NCI-H69 (cell line): ENCODE measurements around the gene CD163.
"Not testable (repeated sequence)": the region's sequence is repeated elsewhere in the genome, so short reads cannot be mapped to it uniquely, and the experiment has no call there.

Experiments
- DNase-seq: peaks from one replicate; lab custom pipeline; 2025; lab: John Stamatoyannopoulos, UW

Gene CD163

DNA sequence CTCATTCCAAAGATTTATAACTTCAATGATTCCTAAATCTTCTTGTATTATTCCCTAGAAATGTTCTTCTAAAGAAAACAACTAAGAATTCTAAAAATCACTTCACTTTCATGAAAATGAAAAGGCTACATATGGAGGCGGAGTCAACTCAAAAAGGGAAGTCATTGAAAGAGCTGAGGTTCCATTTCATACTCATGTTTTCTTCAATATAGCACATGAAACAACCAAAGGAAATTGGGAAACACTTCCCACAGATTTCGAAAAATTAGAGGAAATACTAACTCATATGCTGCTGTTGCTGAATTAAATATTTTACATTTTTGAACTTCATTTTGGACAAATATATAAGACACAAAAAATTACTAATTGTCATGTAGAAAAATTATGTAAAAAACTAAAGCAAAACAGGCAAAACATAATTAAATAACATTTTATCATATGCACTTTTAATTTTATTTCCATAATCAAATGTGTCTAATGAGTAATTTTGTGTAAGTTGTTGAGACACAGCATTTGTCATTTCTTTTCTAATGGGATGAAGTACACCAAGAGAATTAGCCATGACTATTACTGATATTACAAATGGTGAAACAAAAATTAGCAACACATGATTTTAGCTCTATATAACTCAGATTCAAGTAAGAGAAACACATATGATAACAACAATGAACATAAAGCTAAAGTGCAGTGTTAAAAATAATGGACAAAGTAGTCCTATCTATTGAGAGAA is at the start of gene CD163:
TSS of gene CD163 (minus strand) at position 92 of the 730 bp plus-strand sequence. CDS start at position 5, 87 bp downstream.
- DNase-seq: no peak

GRCh38 chr12:7542813-7543212 is 39.2 kb upstream of the CD163 start:
- no peak for DNase-seq

GRCh38 chr12:7542046-7542445 is 38.5 kb upstream of the CD163 start:
- no peak for DNase-seq

GRCh38 chr12:7514416-7514815 is 10.8 kb upstream of the CD163 start:
- no peak for DNase-seq

DNA sequence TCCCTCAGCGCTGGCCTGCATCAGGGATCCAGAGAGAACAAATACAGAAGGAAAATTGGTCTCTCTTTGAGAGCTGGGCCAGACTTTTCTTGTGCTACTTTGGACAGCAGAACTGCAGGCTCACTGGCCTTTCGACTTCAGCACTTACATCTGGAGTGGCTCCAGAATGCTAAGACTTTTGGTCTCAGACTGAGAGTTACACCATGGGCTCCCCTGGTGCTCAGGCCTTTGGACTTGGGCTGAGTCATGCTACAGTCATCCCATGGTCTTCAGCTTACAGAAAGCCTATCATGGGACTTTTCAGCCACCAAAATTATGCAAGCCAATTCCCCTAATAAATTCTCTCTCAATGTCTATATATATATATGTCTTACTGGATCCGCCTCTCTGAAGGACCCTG is 9.0 kb upstream of the CD163 start:
- DNase-seq: no peak

DNA sequence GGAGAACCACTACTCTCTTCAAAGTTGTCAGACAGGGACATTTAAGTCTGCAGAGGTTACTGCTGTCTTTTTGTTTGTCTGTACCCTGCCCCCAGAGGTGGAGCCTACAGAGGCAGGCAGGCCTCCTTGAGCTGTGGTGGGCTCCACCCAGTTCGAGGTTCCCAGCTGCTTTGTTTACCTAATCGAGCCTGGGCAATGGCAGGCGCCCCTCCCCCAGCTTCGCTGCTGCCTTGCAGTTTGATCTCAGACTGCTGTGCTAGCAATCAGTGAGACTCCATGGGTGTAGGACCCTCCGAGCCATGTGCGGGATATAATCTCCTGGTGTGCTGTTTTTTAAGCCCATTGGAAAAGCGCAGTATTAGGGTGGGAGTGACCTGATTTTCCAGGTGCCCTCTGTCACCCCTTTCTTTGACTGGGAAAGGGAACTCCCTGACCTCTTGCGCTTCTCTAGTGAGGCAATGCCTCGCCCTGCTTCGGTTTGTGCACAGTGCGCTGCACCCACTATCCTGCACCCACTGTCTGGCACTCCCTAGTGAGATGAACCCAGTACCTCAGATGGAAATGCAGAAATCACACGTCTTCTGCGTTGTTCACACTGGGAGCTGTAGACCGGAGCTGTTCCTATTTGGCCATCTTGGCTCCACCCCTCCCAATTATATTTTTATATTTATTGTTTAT is 6.4 kb upstream of the CD163 start:
- DNase-seq: not testable (repeated sequence)

- no peak for DNase-seq
Observed at GRCh38 chr12:7502612-7503011, 965 bp downstream of the CD163 start.

DNA sequence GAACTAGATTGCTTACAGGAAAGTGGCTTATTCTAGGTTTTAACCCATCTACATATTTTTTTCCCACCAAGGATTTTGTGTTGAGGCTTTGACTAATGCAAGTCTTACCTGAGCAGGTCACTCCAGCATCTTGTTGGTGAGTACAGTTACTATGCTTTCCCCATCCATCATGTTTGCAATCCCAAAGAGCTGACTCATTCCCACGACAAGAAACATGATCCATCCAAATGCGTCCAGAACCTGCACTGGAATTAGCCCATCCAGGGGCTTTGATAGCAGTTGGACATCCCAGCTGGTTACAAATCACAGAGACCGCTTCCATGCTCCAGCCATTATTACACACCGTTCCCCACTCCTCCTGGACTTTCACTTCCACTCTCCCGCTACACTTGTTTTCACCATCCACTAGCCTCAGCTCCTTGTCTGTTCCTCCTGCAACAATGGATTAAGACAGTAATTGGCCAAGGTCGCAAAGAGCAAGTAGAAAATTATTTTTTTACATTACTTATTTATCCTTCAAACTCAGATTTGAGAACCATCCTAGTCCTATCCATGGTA is 2.5 kb downstream of the CD163 start:
- no peak for DNase-seq

GRCh38 chr12:7499636-7500035 is 3.9 kb downstream of the CD163 start:
- DNase-seq: no peak

GRCh38 chr12:7498809-7499208 is 4.8 kb downstream of the CD163 start:
- no peak for DNase-seq

GRCh38 chr12:7497661-7498060 is 5.9 kb downstream of the CD163 start:
- no peak for DNase-seq

- DNase-seq: no peak
Observed at GRCh38 chr12:7496451-7496850, 7.1 kb downstream of the CD163 start.

GRCh38 chr12:7495136-7495535 is 8.4 kb downstream of the CD163 start:
- DNase-seq: no peak

GRCh38 chr12:7493006-7493405 is 10.6 kb downstream of the CD163 start:
- DNase-seq: no peak

- DNase-seq: no peak
Observed at GRCh38 chr12:7486512-7486911, 17.1 kb downstream of the CD163 start.

- peak; percentile 3 for DNase-seq
Observed at GRCh38 chr12:7485095-7485494, 18.5 kb downstream of the CD163 start.

GRCh38 chr12:7483343-7483742 is 20.2 kb downstream of the CD163 start:
- no peak for DNase-seq

DNA sequence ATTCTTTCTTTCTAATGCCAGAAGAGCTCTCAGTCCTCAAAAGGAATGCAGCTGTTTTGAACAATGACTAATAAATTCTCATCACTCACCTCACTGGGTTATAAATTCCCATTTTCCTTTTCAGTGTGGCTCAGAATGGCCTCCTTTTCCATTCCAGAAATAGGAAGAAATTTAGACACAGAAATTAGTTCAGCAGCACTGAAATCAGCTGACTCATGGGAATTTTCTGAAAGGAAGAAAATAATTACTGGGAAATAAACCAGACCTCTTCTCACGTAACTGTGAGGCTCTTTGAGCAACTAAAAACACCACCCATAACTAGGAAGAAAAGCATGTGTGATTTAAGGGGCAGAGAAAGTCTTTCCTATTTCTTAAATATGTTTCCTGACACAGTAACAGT is 23.8 kb downstream of the CD163 start:
- DNase-seq: no peak

DNA sequence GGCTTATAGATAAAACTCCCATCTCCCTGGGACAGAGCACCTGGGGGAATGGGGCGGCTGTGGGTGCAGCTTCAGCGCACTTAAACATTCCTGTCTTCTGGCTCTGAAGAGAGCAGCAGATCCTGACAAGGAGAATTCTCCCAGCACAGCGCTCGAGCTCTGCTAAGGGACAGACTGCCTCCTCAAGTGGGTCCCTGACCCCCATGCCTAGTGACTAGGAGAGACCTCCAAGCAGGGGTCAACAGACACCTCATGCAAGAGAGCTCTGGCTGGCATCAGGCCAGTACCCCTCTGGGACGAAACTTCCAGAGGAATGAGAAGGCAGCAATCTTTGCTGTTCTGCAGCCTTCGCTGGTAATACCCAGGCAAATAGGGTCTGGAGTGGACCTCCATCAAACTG is 31.5 kb downstream of the CD163 start:
- DNase-seq: no peak

- DNase-seq: peak; percentile 54
Observed at GRCh38 chr12:7460375-7461259, 43.0 kb downstream of the CD163 start.

DNA sequence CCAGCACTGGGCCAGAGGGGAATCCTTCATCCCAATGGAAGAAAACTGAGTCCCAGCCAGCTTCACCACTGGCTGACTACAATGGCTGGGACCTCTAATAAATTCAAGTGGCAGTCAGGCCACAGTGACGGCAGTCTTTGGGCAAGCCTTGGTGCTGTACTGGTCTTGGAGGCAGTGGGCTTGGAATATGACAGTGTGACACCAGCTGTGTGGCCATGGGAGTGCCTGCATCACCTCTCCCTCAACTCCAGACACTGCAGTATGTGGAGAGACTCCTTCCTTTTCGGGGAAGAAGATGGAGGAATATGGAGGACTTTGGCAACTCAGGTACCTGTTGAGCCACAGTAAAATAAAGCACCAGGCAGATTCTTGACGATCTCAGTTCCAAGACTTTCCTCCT is 43.6 kb downstream of the CD163 start:
- DNase-seq: no peak

- DNase-seq: no peak
Observed at GRCh38 chr12:7451756-7452155, 51.8 kb downstream of the CD163 start.
